ENCODE data around the gene XYLT2. TPM values are rescaled to one million over a fixed set of nuclear protein-coding genes. Genes with fewer than 3 reads are reported as not detected.
A peak's percentile ranks its signal among the peaks of the same experiment; 100 is the strongest.

XYLT2 gene
- total and polyA plus RNA-seq, 2 of the 13 experiments (the other 11 are each of a cell fraction or from before 2014, with no cell fraction given), result 17.0 to 22.1 TPM

DNA sequence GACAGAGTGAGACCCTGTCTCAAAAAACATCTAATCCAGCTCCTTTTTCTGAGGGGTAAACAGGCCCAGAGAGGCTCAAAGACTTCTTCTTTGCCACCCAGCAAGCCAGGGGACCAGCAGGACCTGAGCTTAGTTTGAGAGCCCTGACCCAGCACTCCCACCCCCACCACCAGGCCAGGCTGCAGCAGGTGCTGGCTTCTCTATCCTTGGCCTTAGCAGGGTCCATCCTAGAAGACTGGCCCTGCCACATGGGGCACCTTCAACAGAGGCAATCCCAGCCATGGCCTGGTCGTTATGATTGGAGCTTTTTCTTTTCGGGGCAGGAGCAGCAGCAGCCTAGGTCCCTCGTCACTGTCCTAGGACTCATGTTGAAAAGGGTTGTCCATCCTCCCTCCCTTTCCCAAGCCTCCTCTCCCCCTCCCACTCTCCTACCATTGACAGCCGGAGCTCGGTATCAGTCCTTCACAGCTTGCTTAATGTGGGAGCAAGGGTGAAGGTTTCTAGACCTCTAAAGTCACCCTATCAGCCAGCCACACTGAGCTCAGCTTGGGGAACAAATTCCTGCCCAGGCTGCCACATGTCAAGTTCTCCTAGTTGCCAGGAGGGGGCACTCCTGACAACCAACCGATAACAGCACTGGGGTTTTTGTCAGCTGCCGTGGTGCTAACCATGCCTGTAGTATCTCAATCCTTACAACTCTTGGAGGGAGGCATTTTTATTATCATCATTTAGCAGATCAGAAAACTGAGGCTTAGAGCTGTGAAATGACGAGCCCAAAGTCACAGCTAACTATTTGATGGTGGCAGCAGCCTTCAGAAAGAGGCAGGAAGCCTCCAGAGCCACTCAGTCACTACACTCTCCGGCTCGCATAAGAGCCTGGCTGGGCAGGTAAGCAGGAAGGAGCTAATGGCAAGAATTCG is 15.9 kb downstream of the XYLT2 start (continued):
- TF ChIP-seq ZXDC (CRISPR knock-in tag; IDR thresholded peaks at IDR 0.05) (no peak), HNRNPK (IDR thresholded peaks at IDR 0.05; ENCODE audit: low read depth, low read length, poor library complexity, severe bottlenecking) (no peak), TEAD3 (CRISPR knock-in tag; optimal IDR thresholded peaks at IDR 0.05; ENCODE audit: borderline replicate concordance) (peak; percentile 87), MNT (IDR thresholded peaks at IDR 0.05) (no peak), FOXM1 (CRISPR knock-in tag; IDR thresholded peaks at IDR 0.05) (no peak), NCOA2 (CRISPR knock-in tag; IDR thresholded peaks at IDR 0.05) (0 out of 2 replicates have a peak, but pooled peaks have one; percentile 11), NFYC (CRISPR knock-in tag; IDR thresholded peaks at IDR 0.05) (no peak), ZNF605 (CRISPR knock-in tag; IDR thresholded peaks at IDR 0.05) (no peak; the same call in 1 of the 2 replicates), ZNF180 (CRISPR knock-in tag; IDR thresholded peaks at IDR 0.05; ENCODE audit: borderline replicate concordance, low read depth) (no peak), ZNF343 (CRISPR knock-in tag; IDR thresholded peaks at IDR 0.05) (no peak), LRRFIP1 (CRISPR knock-in tag; conservative IDR thresholded peaks at IDR 0.05) (no peak), ZBTB7B (CRISPR knock-in tag; IDR thresholded peaks at IDR 0.05) (no peak), ZNF577 (CRISPR knock-in tag; IDR thresholded peaks at IDR 0.05; ENCODE audit: borderline replicate concordance, low read depth) (no peak), MAFF (IDR thresholded peaks at IDR 0.05; ENCODE audit: low read depth, low read length) (no peak), KDM1A (CRISPR knock-in tag; IDR thresholded peaks at IDR 0.05) (no peak), FOXO1 (CRISPR knock-in tag; IDR thresholded peaks at IDR 0.05) (peak; percentile 61; the same call in 1 of the 2 replicates)
- TF ChIP-seq, protein P1, sequence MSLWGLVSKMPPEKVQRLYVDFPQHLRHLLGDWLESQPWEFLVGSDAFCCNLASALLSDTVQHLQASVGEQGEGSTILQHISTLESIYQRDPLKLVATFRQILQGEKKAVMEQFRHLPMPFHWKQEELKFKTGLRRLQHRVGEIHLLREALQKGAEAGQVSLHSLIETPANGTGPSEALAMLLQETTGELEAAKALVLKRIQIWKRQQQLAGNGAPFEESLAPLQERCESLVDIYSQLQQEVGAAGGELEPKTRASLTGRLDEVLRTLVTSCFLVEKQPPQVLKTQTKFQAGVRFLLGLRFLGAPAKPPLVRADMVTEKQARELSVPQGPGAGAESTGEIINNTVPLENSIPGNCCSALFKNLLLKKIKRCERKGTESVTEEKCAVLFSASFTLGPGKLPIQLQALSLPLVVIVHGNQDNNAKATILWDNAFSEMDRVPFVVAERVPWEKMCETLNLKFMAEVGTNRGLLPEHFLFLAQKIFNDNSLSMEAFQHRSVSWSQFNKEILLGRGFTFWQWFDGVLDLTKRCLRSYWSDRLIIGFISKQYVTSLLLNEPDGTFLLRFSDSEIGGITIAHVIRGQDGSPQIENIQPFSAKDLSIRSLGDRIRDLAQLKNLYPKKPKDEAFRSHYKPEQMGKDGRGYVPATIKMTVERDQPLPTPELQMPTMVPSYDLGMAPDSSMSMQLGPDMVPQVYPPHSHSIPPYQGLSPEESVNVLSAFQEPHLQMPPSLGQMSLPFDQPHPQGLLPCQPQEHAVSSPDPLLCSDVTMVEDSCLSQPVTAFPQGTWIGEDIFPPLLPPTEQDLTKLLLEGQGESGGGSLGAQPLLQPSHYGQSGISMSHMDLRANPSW (CRISPR knock-in tag; IDR thresholded peaks at IDR 0.05; ENCODE audit: borderline replicate concordance), result no peak

Data from HepG2 (cell line).